Mesendoderm (in vitro differentiated cells): ENCODE data around the gene VSIG10L2.

Experiments used
- DNase-seq: peaks from one replicate; pipeline ENCODE4 v3.0.0; 2013
- H2AK5ac ChIP-seq: 2 replicates; pipeline ENCODE4 v1.6.1; 2013; ENCODE audit warnings: low read length, inconsistent platforms
- H2BK120ac ChIP-seq: 2 replicates; pipeline ENCODE4 v1.6.1; 2013; ENCODE audit warnings: low read depth, mild to moderate bottlenecking, low read length, moderate library complexity, mixed read lengths
- H2BK15ac ChIP-seq: replicated peaks from 2 replicates; pipeline ENCODE4 v1.6.1; 2013; ENCODE audit warnings: low read depth, mild to moderate bottlenecking, moderate library complexity
- H2BK5ac ChIP-seq: 2 replicates; pipeline ENCODE4 v1.6.1; 2013; ENCODE audit warnings: low read length, inconsistent platforms
- H3K18ac ChIP-seq: 2 replicates; pipeline ENCODE4 v1.6.1; 2013; ENCODE audit warnings: mild to moderate bottlenecking, low read length, mixed read lengths
- H3K23ac ChIP-seq: one replicate; pipeline ENCODE4 v1.6.1; 2013; ENCODE audit warnings: low read length
- H3K27ac ChIP-seq: 2 replicates; pipeline ENCODE4 v1.5.1; 2013; ENCODE audit warnings: low read depth, mild to moderate bottlenecking, inconsistent platforms, low read length, moderate library complexity
- H3K27me3 ChIP-seq: 2 replicates; pipeline ENCODE4 v1.6.1; 2013; ENCODE audit warnings: low read length, control low read depth, mild to moderate bottlenecking, inconsistent platforms; ENCODE audit not compliant: insufficient read depth, poor library complexity
- H3K36me3 ChIP-seq: 2 replicates; pipeline ENCODE4 v1.6.1; 2013; ENCODE audit warnings: low read length, inconsistent platforms; ENCODE audit not compliant: control insufficient read depth, insufficient read depth
- H3K4ac ChIP-seq: one replicate; pipeline ENCODE4 v1.6.1; 2013; ENCODE audit warnings: low read depth, mild to moderate bottlenecking, low read length, moderate library complexity
- H3K4me1 ChIP-seq: 2 replicates; pipeline ENCODE4 v1.6.1; 2013; ENCODE audit warnings: low read depth, low read length, inconsistent platforms; ENCODE audit not compliant: control insufficient read depth
- H3K4me2 ChIP-seq: 2 replicates; pipeline ENCODE4 v1.6.1; 2013; ENCODE audit warnings: low read length
- H3K4me3 ChIP-seq: 2 replicates; pipeline ENCODE4 v1.5.1; 2013; ENCODE audit warnings: mild to moderate bottlenecking, low read length
- H3K56ac ChIP-seq: one replicate; pipeline ENCODE4 v1.6.1; 2013; ENCODE audit warnings: low read length
- H3K79me1 ChIP-seq: 2 replicates; pipeline ENCODE4 v1.6.1; 2013; ENCODE audit warnings: low read length, inconsistent platforms
- H3K79me2 ChIP-seq: 2 replicates; pipeline ENCODE4 v1.6.1; 2013; ENCODE audit warnings: mild to moderate bottlenecking, low read length; ENCODE audit not compliant: control insufficient read depth, insufficient read depth
- H3K9ac ChIP-seq: 2 replicates; pipeline ENCODE4 v1.6.1; 2013; ENCODE audit warnings: low read length, inconsistent platforms
- H4K5ac ChIP-seq: one replicate; pipeline ENCODE4 v1.6.1; 2013; ENCODE audit warnings: low read length
- H4K8ac ChIP-seq: one replicate; pipeline ENCODE4 v1.6.1; 2013; ENCODE audit warnings: low read depth, mild to moderate bottlenecking, control low read depth, low read length, moderate library complexity
- WGBS: extraction: QIAGEN DNeasy Blood & Tissue Kit; methylation state at CpG from one replicate; pipeline ENCODE4 v1.1.7; 2013; ENCODE audit warnings: low lambda C conversion rate, missing lambda C conversion rate; ENCODE audit not compliant: insufficient coverage; ENCODE audit errors: extremely low coverage; 5-methylcytosine and 5-hydroxymethylcytosine counted together

VSIG10L2 gene

DNA sequence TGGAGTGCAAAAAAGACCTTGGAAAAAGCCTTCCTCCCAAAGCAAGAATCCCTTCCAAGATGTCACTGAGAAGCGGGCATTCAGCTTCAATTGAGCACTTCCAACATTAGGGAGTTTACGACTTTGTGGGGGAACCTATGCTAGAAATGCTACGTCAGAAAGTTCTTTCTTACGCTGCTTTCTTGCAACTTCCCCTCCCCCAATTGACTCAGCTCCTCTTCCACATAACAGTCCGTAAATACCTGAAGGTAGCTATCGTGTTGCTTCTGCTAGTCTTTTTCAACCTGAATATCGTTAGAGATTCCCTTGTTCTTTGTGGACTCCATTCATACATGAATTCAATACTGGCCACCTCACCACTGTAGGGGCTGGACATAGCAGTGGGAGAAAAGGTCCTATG lies 47.0 kb downstream of the VSIG10L2 start:
- H3K23ac ChIP-seq: no peak overlapping the region

DNA sequence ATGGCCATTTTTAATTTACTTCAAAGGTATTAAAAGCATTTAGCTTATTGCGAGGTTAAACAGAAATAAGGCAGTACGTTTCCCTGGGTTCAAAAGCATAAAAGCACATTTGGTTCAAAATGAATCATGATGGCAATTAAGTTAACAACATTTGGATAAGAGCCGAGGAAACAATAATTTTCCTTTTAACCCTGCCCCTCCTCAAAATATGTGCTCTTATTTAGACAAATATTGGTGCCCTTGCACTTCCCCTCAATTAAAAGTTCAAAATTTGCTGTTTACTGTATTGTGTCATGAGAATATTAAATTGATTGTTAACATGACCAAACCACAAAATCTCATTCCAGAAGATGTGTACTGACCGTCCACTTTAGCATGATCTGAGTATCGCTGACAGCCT lies 48.7 kb downstream of the VSIG10L2 start:
- Histone ChIP-seq H3K18ac (no peak overlapping the region), H3K27me3 (no peaks in the 10 kb centered on the region), H4K5ac (no peak overlapping the region), H3K4me3 (no peak overlapping the region), H3K79me1 (no peaks in the 10 kb centered on the region), H3K27ac (no peak overlapping the region), H3K4ac (no peak overlapping the region), H3K79me2 (no peaks in the 10 kb centered on the region), H2BK120ac (no peak overlapping the region), H4K8ac (no peak overlapping the region), H3K9ac (no peak overlapping the region), H3K56ac (no peak overlapping the region), H2AK5ac (no peak overlapping the region), H3K4me1 (peaks cover 2% of the 10 kb centered on the region), H3K4me2 (no peak overlapping the region), H2BK15ac (no peak overlapping the region), H3K36me3 (no peaks in the 10 kb centered on the region), H2BK5ac (no peak overlapping the region), H3K23ac (no peak overlapping the region)
- no peak for DNase-seq
- no CpG with 5 or more reads among the region's 5 CpGs for WGBS

More for the DNA sequence above, 47.0 kb downstream of the VSIG10L2 start:
- peak; percentile 46 for DNase-seq
- Histone ChIP-seq H3K4me1 (peaks cover 2% of the 10 kb centered on the region), H3K79me2 (no peaks in the 10 kb centered on the region), H2BK15ac (no peak overlapping the region), H3K4ac (no peak overlapping the region), H3K18ac (no peak overlapping the region), H3K79me1 (no peaks in the 10 kb centered on the region), H3K9ac (no peak overlapping the region), H2BK5ac (no peak overlapping the region), H3K27ac (no peak overlapping the region), H3K4me3 (no peak overlapping the region), H3K27me3 (no peaks in the 10 kb centered on the region), H2AK5ac (no peak overlapping the region), H3K56ac (no peak overlapping the region), H3K36me3 (no peaks in the 10 kb centered on the region), H4K8ac (no peak overlapping the region), H4K5ac (no peak overlapping the region), H2BK120ac (no peak overlapping the region), H3K4me2 (no peak overlapping the region)
- no CpG with 5 or more reads among the region's 7 CpGs for WGBS

- H2BK15ac ChIP-seq: no peak overlapping the region
- WGBS: no CpG with 5 or more reads among the region's 5 CpGs
- no peak for DNase-seq
- no peak overlapping the region for H3K23ac ChIP-seq
- H3K36me3 ChIP-seq: no peaks in the 10 kb centered on the region
- H3K4me1 ChIP-seq: peaks cover 2% of the 10 kb centered on the region
- H3K79me1 ChIP-seq: no peaks in the 10 kb centered on the region
- no peak overlapping the region for H2AK5ac ChIP-seq
- no peak overlapping the region for H2BK120ac ChIP-seq
- H3K9ac ChIP-seq: no peak overlapping the region
- no peak overlapping the region for H3K4me3 ChIP-seq
- no peaks in the 10 kb centered on the region for H3K27me3 ChIP-seq
- no peaks in the 10 kb centered on the region for H3K79me2 ChIP-seq
- no peak overlapping the region for H2BK5ac ChIP-seq
- H3K4me2 ChIP-seq: no peak overlapping the region
- no peak overlapping the region for H4K5ac ChIP-seq
- H3K27ac ChIP-seq: no peak overlapping the region
- H3K18ac ChIP-seq: no peak overlapping the region
- H3K56ac ChIP-seq: no peak overlapping the region
- H4K8ac ChIP-seq: no peak overlapping the region
- H3K4ac ChIP-seq: no peak overlapping the region
Observed at GRCh38 chr11:125995313-125995712, 49.5 kb downstream of the VSIG10L2 start.

- H3K4ac ChIP-seq: no peak overlapping the region
- peaks cover 2% of the 10 kb centered on the region for H3K4me1 ChIP-seq
- no peak overlapping the region for H4K8ac ChIP-seq
- no peak overlapping the region for H2BK15ac ChIP-seq
- H2BK5ac ChIP-seq: no peak overlapping the region
- no peak overlapping the region for H3K27ac ChIP-seq
- H3K18ac ChIP-seq: no peak overlapping the region
- no peaks in the 10 kb centered on the region for H3K79me1 ChIP-seq
- H3K4me2 ChIP-seq: no peak overlapping the region
- no peak overlapping the region for H2AK5ac ChIP-seq
- H4K5ac ChIP-seq: no peak overlapping the region
- H3K9ac ChIP-seq: no peak overlapping the region
- H3K79me2 ChIP-seq: no peaks in the 10 kb centered on the region
- H2BK120ac ChIP-seq: no peak overlapping the region
- no peak overlapping the region for H3K4me3 ChIP-seq
- no peak overlapping the region for H3K56ac ChIP-seq
- H3K23ac ChIP-seq: no peak overlapping the region
- no peaks in the 10 kb centered on the region for H3K27me3 ChIP-seq
- peak; percentile 52 for DNase-seq
- H3K36me3 ChIP-seq: no peaks in the 10 kb centered on the region
- no CpG with 5 or more reads among the region's 5 CpGs for WGBS
Observed at GRCh38 chr11:125998267-125998666, 52.4 kb downstream of the VSIG10L2 start.

DNA sequence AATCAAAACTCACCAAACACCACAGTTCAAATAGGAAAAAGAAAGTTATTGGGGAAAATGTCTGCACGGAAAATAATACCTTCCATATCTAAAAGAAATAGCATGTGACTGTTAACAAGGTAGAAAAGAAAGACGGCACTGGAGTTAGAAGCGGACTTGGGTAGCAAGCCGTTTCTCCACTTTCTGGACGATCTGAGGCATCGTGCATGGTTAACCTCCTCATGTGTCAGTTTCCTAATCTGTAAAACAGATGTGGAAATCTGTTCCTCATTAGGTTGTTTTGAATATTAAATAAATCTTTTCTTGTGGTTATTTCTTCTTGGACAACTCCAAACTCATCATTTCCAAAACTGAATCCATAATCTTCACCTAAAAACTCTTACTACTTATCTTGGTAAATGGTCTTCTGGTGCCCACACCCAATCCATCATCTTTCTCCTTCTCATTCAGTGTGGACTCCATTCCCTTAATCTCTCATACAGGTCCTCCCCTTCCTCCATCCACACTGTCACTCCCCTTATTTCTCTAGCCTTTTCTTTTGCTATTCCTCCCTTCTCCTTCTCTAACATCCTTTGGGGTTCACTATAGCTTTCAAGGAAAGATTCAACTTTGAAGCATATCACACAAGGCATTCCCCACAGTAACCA lies 53.5 kb downstream of the VSIG10L2 start:
- Histone ChIP-seq H2AK5ac (no peak overlapping the region), H3K36me3 (no peaks in the 10 kb centered on the region), H3K27me3 (no peaks in the 10 kb centered on the region), H3K4ac (no peak overlapping the region), H3K4me1 (no peaks in the 10 kb centered on the region), H3K18ac (no peak overlapping the region), H3K23ac (no peak overlapping the region), H3K9ac (no peak overlapping the region), H4K8ac (no peak overlapping the region), H3K27ac (no peak overlapping the region), H2BK15ac (no peak overlapping the region), H2BK5ac (no peak overlapping the region), H4K5ac (no peak overlapping the region), H3K4me3 (no peak overlapping the region), H3K79me2 (no peaks in the 10 kb centered on the region), H3K79me1 (no peaks in the 10 kb centered on the region), H2BK120ac (no peak overlapping the region), H3K4me2 (no peak overlapping the region), H3K56ac (no peak overlapping the region)
- no peak for DNase-seq
- no CpG with 5 or more reads among the region's 6 CpGs for WGBS

GRCh38 chr11:126002181-126002580 lies 56.3 kb downstream of the VSIG10L2 start:
- Histone ChIP-seq H3K18ac (no peak overlapping the region), H3K56ac (no peak overlapping the region), H3K79me2 (no peaks in the 10 kb centered on the region), H3K4ac (no peak overlapping the region), H4K8ac (no peak overlapping the region), H2BK5ac (no peak overlapping the region), H2BK120ac (no peak overlapping the region), H3K4me2 (no peak overlapping the region), H3K23ac (no peak overlapping the region), H4K5ac (no peak overlapping the region), H3K79me1 (no peaks in the 10 kb centered on the region), H3K36me3 (no peaks in the 10 kb centered on the region), H3K9ac (no peak overlapping the region), H3K4me3 (no peak overlapping the region), H3K27me3 (no peaks in the 10 kb centered on the region), H3K27ac (no peak overlapping the region), H2AK5ac (no peak overlapping the region), H3K4me1 (no peaks in the 10 kb centered on the region), H2BK15ac (no peak overlapping the region)
- WGBS: no CpG with 5 or more reads among the region's 4 CpGs
- no peak for DNase-seq
